SW 1271 (cell line): ENCODE results near the gene NR1I3.
A peak's percentile ranks its signal among the peaks of the same experiment; 100 is the strongest.

ENCODE experiments used
- DNase-seq, 2 experiments: peaks; one replicate each; lab custom pipeline; 2025; lab: John Stamatoyannopoulos, UW

The NR1I3 gene

DNA sequence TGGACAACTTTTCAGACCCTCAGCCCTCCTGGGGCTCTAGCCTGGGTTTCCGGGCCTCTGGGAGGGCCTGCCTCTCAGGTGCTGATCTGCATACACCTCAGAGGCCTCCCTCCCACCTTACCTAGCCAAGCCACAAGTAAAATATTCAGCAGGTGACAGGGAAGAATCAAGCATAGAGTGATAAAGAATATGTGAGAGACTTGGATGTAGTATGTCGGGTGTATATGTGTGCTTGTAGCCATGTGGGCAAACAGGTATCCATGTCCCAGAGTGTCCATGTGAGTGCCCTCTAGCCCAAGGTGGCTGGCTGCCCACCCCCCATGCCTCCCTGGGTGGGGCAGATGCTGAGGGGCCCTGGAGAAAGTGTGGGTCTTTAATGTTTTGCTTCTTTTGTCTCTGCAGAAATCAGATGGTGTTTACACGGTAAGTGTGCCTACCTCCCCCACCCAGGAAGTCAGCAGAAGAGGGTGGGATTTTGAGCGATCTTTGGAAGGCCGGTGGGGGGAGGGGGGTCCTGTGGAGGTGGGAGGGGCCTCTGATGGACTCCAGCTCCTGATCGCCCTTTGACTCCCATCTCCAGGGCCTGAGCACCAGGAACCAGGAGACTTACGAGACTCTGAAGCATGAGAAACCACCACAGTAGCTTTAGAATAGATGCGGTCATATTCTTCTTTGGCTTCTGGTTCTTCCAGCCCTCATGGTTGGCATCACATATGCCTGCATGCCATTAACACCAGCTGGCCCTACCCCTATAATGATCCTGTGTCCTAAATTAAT lies 19.5 kb downstream of the NR1I3 start:
- no peak for DNase-seq

DNA sequence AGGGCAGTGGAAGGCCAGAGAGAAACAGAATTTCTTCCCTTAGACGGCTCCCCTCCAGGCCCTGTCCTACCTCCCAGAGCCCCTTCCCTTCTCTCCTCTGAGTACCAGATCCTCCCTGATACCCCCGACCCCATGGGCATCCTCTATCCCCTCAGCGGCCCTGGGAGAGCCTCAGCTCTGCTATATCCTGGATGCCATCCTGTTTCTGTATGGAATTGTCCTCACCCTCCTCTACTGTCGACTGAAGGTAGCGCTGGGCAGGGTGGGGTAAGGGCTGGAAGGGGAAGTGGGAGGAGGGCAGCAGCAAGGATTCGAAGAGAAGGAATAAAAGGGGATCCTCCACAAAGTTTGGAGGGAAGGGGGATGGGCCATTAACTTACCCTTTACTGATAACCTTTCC lies 20.2 kb downstream of the NR1I3 start:
- DNase-seq, result no peak

DNA sequence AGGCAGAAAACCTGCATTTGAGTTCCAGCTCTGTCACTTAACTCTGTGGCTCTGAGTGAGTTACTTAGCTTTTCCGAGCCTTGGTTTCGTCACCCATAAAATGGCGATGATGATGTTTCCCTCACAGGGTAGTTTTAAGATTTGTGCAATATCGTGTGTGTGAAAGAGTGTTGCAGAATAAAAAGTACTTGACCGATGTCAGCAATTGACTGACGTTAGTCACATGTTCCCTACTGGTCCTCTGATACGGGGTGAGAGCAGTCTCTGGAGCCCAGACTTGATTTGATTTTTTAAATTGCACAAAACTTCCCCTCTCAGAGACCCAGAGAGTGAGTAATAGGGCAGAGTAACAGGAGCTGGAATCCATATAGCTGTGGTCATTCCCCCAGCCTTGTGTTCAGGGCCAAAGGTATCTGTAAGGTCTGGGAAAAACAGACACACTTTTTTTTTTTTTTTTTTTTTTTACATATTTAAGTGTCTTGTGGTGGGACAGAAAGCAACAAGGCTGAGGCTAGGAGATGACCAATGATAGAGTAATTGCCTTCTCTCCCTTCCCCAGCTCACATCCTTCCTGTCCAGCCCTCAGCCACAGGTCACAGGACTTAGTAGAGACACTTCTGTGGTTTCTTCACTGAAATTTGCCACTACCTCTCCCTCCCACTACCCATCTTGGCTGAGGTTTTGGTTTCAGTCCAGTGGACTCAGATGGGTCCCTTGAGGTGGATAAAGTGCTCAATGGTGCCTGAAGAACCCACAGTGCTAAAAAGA lies 20.9 kb downstream of the NR1I3 start:
- no peak for DNase-seq

DNA sequence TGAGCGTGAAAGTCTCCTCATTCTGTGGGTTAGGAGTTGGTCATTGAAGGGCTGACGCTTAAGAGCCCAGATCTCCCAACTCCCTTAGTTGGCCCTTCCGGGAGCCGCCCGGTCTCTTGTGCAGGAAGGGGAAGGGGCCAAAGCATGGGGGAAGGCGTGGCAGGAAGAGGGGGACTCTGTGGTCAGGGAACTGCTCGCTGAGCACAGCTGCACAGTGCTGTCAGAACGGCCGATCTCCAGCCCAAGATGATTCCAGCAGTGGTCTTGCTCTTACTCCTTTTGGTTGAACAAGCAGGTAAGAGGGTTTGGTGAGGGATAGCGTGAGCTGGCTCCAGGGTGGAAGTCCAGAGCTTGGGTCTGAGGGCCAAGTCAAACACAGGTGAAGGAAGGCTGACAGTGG lies 22.9 kb downstream of the NR1I3 start, which contains the start of gene FCER1G:
Gene FCER1G, plus strand, starts transcription at position 220 of the 400 bp plus-strand sequence. Its CDS starts 27 bp downstream, at position 247.
- DNase-seq, result no peak

DNA sequence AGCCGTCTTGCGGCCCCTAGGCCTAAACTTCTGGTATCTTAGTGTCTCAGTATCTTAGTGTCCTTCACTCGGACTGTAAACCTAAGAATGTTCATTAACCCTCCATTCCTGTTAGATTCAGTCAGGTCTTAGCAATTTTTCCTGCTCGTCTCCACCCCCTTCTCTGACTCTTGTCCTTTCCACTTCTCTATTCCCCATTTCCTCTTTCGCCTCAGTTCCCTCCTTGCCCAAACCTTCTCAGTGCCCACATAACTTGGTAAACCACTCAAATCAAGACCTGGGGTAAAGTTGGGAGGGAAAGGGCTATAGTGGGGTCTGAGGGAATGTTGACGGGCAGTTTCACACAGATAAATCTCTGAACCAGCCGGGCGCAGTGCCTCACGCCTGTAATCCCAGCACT lies 23.6 kb downstream of the NR1I3 start:
- DNase-seq, result no peak

DNA sequence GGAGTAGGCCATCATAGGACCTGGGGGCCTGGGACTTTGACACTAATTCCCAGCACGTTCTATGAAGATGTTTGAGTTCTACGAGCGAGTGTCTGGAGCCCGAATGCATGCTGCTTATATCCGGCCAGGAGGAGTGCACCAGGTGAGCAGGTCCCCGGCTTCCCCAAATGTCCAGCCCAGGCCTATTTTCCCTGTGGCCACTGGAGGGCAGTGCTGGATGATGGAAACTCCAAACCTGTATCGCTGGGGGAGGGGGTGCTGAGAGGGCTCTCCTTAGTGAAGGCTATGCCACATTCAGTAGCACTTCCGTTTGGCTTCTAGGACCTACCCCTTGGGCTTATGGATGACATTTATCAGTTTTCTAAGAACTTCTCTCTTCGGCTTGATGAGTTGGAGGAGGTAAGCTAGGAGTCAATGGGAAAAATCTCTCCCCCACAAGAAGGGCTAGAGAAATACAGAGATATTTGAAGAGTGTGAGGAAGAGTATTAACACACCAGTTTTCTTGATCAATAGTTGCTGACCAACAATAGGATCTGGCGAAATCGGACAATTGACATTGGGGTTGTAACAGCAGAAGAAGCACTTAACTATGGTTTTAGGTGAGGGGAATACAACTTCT lies 28.1 kb downstream of the NR1I3 start:
- peak in 1 of 2 experiments; percentile 39 for DNase-seq

DNA sequence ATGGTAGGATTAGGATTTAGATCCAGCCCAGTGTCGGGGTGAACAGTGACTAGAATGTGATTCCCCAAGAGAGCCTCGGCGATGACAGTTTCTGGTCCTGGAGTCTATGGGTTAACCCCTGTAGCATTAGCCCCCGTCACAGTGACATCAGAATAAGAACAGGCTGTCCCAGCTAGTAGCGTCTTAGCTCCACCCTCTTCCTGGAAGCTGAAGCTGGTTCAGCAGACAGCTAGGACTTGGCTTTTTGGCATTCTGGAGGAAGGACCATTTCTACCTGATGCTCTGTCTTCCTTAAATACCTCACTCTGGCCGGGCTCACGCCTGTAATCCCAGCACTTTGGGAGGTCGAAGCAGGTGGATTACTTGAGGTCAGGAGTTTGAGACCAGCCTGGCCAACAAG lies 30.8 kb downstream of the NR1I3 start:
- no peak for DNase-seq

DNA sequence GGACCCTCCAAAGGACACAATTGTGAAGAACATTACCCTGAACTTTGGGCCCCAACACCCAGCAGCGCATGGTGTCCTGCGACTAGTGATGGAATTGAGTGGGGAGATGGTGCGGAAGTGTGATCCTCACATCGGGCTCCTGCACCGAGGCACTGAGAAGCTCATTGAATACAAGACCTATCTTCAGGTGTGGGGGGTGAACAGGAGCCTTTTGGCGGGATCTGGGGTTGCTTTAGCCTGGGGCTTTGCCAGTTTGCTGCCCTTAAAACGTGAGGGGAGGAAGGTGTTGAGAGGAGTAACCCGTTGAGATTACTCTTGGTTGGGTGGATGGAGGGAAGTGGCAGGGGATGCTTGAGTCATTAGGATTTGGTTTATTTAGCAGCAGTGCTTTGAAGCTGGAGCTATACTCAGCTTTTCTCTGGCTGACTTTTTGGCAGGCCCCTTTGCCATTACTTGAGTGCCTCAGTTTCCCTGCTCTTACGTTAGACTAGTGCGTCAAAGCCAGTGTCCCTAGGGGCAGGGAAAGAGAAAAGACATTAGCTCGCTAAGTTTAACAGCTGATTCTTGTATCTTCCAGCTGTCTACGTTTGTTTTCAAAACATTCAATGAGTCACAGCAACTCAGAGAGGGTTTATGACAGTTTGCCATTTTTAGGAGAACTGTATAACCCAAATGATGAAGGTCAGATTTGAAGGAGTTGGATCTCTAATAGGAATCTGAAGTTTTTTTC lies 31.4 kb downstream of the NR1I3 start:
- no peak for DNase-seq

DNA sequence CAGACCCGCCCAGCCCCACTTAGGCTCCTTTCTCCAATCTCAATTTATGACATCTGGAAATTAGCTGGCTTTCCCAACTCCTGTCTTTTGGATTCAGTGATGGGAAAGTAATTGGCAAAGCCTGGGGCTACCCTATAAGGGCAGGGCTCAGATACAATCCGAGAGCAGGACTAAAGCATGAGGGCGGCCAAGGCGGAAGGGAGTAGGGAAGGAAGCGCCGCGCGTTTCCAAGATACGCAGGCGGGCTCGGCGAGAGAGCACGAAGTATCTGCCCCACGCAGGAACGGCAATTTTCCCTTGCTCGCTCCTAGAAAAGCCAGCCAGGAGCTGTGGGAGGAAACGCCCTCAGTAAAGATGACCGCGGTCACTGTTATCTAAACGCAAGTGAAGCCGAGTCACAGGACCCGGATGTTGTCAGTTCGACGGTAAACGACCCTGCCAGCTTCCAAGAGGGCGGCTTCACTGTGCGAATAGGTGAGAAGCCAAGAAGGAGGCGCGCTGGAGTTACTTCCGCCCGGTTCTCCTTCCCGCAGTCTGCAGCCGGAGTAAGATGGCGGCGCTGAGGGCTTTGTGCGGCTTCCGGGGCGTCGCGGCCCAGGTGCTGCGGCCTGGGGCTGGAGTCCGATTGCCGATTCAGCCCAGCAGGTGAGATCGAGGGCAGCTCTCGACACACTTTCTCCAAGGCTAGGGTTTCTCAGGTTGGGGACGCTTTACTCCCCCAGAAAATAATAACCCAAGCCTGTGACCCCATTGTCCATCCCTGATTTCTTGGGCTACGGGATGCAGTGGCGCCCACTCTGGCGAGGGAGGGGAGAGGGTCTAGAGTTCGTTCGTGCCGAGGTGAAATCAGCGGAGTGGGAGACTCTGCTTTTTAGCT lies 35.9 kb downstream of the NR1I3 start, which contains the start of gene NDUFS2:
Gene NDUFS2, plus strand, starts transcription at position 532 of the 877 bp plus-strand sequence. Its CDS starts 19 bp downstream, at position 551.
- DNase-seq, result peak; percentile 85 to 91

DNA sequence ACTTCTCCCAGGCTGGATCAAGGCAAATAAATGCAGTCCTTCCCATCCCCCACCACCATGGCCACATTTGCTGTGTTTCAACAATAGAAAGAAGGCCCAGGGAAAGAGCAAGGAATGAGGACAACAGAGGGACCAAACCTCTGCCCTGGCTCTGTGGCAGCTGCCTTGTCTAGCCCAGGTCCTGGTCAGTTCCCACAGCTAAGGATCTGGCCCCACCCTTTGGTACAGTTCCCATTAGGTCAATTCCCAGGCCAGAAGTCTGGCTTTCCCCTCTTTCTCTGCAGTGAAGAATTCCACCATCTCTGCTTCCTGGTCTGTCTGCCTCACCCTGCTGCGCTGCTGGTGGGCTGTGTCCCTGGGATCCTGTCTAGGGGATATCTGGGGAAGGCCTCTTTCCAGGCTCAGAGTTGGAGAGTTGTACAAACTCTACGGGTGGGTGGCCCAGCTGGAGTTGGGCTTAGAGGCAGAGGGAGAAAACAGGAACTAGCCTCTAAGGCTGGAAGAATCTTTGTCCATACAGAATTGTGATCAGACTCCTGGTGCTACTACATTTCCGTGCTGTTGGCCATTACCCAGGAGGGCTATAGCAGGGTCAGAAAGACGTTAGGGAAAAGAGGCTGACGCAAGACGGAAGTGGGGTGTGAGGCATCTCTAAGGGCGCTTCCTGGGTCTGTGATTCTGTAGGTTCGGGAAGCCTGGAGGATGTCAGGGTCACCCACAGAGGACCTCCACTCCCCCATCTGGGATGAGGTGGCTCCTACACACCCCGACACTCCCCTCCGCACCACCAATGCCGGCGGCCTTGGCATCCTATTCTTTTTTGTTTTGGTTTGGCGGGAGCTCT lies 36.8 kb downstream of the NR1I3 start:
- DNase-seq, result no peak

DNA sequence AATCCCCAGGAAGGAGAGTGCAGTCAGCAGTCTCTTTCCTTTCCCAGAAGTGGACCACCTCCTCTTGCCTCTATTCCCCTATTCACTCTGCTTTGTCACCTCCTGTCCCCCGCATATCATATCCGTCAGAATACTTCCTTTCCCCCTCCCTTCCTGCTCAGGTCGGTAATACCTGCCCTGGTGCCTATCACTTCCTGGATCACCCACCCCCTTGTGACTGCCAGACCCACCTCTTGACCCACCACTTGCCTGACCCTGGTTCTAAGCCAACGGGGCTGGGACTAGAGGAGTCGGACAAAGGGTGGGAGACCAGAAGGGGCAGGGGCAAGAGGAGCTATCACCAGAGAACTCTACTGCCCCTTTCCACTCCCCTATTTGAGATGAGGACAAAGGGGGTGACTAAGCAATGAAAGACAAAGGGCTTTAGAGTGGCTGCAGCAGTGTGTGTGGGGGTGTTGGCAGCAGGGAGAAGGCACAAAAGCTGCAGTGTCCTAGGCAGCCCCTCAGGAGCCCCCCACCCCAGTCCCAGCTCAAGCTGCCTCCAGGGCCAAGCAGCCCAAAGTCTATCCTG lies 37.5 kb downstream of the NR1I3 start:
- no peak for DNase-seq

DNA sequence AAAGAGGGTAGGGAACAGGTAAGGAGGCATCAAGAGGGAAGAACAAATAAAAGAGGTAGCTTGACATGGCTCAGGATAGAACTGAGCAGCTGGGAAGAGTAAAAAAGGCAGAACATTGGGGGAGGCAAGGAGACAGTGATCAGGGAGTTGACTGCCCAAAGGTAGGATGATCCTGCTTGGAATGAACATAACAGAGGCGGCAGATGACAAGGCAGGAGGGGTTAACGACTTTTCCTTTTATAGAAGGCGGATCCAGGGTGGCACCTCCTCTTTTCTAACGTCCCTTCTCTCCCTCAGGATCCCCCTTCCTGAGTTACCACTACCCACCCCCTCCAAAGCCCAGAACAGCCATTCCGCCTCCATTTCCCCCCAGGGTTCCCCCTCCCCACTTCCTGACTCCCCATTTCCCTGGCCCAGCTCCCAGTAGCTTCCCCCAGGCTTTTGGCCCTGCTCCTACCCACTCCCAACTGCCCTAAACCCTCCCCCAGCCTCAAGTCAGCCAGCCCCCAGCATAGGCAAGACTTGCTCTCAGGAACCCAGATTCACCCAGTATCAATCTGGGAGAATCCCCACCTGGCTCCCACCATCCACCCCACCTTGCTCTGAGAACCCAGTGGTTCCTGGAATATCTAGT lies 38.4 kb downstream of the NR1I3 start:
- no peak for DNase-seq

DNA sequence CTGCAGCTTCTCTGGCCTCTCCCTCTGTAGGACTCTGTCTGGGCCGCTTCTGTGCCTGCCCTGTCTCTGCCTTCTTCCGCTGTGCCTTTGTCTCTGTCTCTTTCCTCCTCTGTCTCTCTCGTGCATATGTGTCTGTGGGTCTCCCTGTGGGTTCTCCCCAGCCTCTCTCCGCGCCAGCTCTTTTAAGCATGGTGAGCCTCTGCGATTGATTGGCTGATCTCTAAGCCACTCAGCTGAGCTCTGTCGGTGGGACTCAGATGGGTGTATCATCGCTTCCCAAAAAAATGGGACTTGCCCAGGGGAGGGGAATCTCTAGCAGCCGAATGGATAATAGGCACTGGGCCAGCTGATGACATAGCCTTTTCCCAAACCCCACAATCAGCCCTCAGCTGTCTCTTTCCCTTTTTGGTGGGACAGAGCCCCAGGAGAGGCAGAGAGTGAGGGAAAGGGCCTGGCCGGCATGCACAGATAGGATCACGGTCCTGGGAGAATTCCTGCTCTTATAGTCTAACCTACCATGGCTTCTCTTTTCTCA lies 39.0 kb downstream of the NR1I3 start, which contains the start of gene ADAMTS4:
Gene ADAMTS4, minus strand, starts transcription at position 158 of the 535 bp plus-strand sequence. CDS start 427 bp downstream, outside the sequence.
- DNase-seq, result no peak

DNA sequence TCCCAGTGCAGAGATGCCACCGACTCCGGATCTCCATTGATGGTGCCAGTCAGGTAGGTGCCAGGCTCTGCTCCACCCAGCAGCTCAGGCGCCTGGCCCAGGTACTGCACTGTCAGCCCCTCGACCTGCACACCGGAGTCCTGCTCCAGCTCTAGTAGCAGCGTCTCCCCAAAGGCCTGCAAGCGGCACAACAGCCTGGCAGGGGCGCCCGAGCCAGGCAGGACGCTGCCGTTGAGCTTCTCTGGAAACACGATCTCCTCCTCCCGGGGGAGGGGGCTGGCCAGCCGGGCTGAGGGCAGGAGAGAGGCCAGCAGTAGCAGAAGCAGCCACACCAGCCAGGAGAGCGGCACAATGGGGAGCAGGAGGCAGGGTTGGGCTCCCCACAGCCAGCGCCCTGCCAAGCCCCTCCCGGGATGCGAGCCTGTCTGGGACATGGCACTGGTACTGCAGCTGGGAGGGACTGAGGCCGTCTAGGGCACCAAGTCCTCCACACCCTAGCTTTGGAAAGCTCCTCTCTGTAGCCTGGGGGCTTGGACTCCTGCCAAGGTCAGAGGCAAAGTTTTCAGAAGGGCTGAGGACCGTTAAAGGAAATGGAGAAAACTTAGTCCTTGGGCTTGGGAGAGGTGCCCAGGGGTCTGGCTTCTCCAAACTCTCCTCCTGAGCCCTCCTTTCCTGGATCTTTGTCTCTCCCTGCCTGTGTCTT lies 39.7 kb downstream of the NR1I3 start:
- no peak for DNase-seq

DNA sequence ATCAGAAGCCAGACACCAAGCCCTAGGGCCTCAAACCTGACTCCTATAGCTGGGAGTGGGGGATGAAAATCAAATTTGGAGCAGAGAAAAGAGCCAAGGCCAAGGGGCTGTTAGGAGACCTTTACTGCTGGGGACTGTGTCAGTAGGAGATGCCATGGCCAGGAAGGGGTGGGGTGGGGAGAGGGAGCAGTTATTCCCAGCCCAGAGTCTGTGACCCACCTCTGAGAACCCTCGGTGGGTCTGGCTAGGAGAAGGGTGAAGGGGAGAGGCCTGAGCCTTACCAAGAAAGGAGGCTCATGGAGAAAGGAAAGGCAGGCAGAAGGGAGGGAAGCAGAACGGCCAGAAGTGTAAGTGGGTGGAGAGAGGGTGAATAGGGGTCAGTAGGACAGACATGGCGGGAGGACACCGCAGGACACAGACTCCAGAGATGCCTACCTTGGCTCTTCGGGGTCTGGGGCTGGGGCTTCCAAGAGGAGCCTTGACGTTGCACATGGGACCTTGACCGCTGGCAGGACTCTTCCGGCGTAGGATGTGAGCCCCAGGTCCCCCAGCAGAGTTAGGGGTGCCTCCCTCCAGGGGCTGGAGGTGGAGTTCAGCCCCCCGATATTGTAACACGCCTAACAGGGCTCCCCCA lies 40.3 kb downstream of the NR1I3 start:
- DNase-seq, result no peak

DNA sequence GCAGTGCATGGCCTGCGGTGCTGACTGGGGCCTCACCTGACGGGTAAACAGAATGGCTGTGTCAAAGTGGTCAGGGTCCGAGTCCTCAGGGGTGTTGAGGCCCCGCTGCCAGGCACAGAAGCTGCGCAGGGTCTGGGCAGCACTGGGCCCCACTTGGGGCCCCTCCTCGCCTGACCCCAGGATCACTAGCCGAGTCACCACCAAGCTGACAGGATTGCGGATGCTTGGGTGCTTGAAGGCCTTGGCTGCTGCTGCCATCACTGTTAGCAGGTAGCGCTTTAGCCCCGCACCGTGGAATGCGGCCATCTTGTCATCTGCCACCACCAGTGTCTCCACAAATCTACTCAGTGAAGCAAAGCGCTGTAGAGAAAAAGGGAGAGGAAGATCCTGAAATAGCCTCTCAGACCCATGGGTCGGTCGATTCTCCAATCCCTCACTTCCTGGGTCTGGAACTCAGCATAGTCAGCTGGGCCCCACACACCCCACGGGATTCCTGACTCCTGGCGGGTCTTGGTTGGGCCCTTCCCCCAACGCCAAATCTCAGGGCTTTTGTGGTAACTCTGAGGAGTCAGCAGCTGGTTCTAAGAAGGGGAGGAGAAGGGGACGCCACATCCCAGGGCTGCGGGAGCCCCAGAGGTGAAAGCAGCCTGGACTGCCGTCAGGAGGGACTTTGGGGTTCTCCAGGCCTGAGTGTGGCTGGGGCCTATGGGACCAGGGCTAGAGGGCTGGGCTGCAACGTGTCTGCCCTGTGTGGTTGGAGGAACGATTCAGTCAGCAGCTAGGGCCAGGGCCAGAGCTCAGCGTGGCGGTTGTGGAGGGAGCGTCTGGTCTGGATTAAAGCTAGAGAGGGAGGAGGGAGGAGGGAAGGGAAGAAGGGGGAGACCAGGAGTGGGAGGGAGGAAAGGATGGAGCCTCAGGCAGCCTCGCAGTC lies 41.2 kb downstream of the NR1I3 start:
- no peak for DNase-seq

DNA sequence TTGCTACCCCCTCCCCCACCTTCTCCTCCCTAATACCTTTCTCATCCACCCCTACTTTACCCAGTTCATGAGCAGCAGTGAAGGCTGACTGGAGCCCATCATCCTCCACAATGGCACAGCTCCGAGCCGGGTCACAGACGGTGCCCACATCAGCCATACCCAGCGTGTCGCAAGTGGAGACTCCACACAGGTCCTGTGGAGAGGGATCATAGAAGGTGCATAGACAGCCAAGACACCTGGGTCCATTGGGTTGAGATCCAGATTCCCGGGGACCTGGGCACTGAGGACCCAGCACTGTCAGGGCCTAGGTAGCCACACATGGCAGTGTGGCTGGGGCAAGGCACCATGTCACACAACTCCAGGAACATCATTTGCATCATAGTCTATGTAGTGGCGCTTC lies 41.9 kb downstream of the NR1I3 start:
- DNase-seq, result no peak
